ENCODE measurements around the gene AFAP1. TPM values are rescaled to one million over a fixed set of nuclear protein-coding genes. Genes with fewer than 3 reads are reported as not detected.

AFAP1 gene
- total and polyA plus RNA-seq, 5 donors from 2014 or later, result 1.8 to 5.0 (median 2.2) TPM

GRCh38 chr4:7788694-7789425, 150.8 kb downstream of the AFAP1 start:
- Mint-ChIP-seq H3K27ac (no peak overlapping the region), H3K4me1 (peaks cover 0 to 25% (median 15%) of the 10 kb centered on the region in 4 donors), H3K27me3 (no peaks in the 10 kb centered on the region), H3K4me3 (no peak overlapping the region), H3K36me3 (peaks cover 3% of the 10 kb centered on the region), H3K9me3 (no peaks in the 10 kb centered on the region)
- Histone ChIP-seq H3K27ac (ENCODE audit: insufficient read depth, low read length, poor library complexity, severe bottlenecking) (no peak overlapping the region), H3K4me3 (ENCODE audit: low read depth, low read length) (no peak overlapping the region), H3K9me3 (ENCODE audit: control insufficient read depth in 2 of 2, low read length in 2 of 2) (no peaks in the 10 kb centered on the region), H3K27me3 (ENCODE audit: control insufficient read depth, insufficient read depth, low read length) (no peaks in the 10 kb centered on the region), H3K4me1 (ENCODE audit: control insufficient read depth, insufficient read depth, low read length, poor library complexity, severe bottlenecking) (no peaks in the 10 kb centered on the region), H3K36me3 (ENCODE audit: control insufficient read depth, insufficient read depth, low read length) (no peaks in the 10 kb centered on the region)
- ATAC-seq (ENCODE audit: low read depth in 2 of 2), result no peak
- no peak for DNase-seq

DNA sequence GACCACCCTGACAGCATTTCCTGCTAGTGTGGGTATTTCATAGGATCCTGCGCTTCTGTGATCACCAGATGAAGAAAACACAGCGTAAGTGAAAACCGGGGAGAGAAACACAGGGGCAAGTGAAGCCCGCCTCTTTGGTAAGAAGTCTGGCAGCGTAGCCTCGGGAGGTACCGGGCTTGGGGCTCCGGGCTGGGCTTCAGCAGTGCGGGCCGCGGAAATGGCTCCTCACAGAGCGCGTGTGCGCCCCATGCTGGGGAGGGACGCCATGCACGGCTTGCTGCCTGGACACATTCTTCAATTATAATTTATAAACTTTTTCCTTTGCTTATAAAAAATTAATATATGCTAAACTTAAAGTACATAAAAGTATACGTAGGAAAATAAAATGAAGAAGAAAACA, 151.5 kb downstream of the AFAP1 start:
- Mint-ChIP-seq H3K27me3 (no peaks in the 10 kb centered on the region), H3K36me3 (peaks cover 3% of the 10 kb centered on the region), H3K9me3 (no peaks in the 10 kb centered on the region), H3K27ac (no peak overlapping the region), H3K4me3 (no peak overlapping the region), H3K4me1 (peaks cover 0 to 25% (median 17%) of the 10 kb centered on the region in 4 donors)
- no peaks in the 10 kb centered on the region for H3K27me3 ChIP-seq (ENCODE audit: control insufficient read depth, insufficient read depth, low read length)
- no peak for ATAC-seq (ENCODE audit: low read depth in 2 of 2)
- no peaks in the 10 kb centered on the region for H3K4me1 ChIP-seq (ENCODE audit: control insufficient read depth, insufficient read depth, low read length, poor library complexity, severe bottlenecking)
- no peaks in the 10 kb centered on the region for H3K9me3 ChIP-seq (ENCODE audit: control insufficient read depth in 2 of 2, low read length in 2 of 2)
- H3K36me3 ChIP-seq (ENCODE audit: control insufficient read depth, insufficient read depth, low read length), result no peaks in the 10 kb centered on the region
- no peak for DNase-seq
- H3K4me3 ChIP-seq (ENCODE audit: low read depth, low read length), result no peak overlapping the region
- H3K27ac ChIP-seq (ENCODE audit: insufficient read depth, low read length, poor library complexity, severe bottlenecking), result no peak overlapping the region

DNA sequence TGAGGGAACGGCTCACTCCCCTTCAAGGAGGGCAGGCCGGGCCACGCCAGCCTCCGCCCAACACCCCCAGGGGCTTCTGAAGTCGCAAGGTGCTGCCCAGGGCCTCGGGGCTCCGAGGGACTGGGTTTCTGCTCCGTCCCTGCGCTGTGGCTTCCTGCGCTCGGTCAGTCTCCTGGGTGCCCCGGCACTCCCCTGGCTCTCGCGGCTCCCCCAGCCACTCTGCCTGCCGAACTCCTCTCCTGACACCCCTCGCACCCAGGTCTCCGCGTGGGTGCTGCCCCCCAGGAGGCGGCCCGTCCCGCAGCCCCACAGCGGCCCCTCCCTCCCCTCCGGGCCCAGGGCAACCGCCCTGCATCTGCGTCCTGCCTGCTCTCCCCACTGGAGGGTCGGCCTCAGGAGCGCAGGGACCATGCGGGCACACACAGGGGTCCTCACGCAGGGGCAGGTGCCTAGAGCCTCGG, 151.9 kb downstream of the AFAP1 start:
- ATAC-seq (ENCODE audit: low read depth in 2 of 2), result no peak
- no peak overlapping the region for H3K27ac Mint-ChIP-seq
- Histone ChIP-seq H3K27me3 (ENCODE audit: control insufficient read depth, insufficient read depth, low read length) (no peaks in the 10 kb centered on the region), H3K27ac (ENCODE audit: insufficient read depth, low read length, poor library complexity, severe bottlenecking) (no peak overlapping the region), H3K36me3 (ENCODE audit: control insufficient read depth, insufficient read depth, low read length) (no peaks in the 10 kb centered on the region), H3K4me1 (ENCODE audit: control insufficient read depth, insufficient read depth, low read length, poor library complexity, severe bottlenecking) (no peaks in the 10 kb centered on the region), H3K4me3 (ENCODE audit: low read depth, low read length) (no peak overlapping the region), H3K9me3 (ENCODE audit: control insufficient read depth in 2 of 2, low read length in 2 of 2) (no peaks in the 10 kb centered on the region)
- no peak overlapping the region for H3K4me3 Mint-ChIP-seq
- peaks cover 3% of the 10 kb centered on the region for H3K36me3 Mint-ChIP-seq
- H3K4me1 Mint-ChIP-seq, result peaks cover 1 to 29% (median 19%) of the 10 kb centered on the region in 4 donors
- no peaks in the 10 kb centered on the region for H3K27me3 Mint-ChIP-seq
- no peak for DNase-seq
- H3K9me3 Mint-ChIP-seq, result no peaks in the 10 kb centered on the region

DNA sequence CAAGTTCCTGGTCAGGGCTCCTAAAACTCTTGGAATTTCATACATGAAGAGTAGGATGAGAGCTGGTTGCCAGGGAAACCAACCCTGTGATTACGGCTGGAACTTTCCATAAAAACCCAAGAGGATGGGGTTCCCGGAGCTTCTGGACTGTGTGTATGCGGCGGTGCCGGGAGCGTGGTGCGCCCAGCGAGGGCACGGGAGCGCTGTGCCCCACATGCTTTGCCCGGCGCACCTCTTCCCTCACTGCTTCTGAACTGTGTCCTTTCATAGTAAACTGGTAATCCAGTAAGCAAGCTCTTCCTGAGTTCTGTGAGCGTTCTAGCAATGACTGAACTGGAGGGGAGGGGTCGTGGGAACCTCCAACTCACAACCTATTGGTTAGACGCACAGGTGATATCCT, 152.6 kb downstream of the AFAP1 start:
- H3K4me3 Mint-ChIP-seq, result no peak overlapping the region
- no peaks in the 10 kb centered on the region for H3K9me3 Mint-ChIP-seq

GRCh38 chr4:7786517-7786916, 153.1 kb downstream of the AFAP1 start:
- ATAC-seq (ENCODE audit: low read depth in 2 of 2) (no peak), DNase-seq (no peak)
- Mint-ChIP-seq H3K27me3 (no peaks in the 10 kb centered on the region), H3K36me3 (peaks cover 3% of the 10 kb centered on the region), H3K4me1 (peaks cover 6 to 41% (median 24%) of the 10 kb centered on the region in 4 donors), H3K4me3 (no peak overlapping the region), H3K27ac (no peak overlapping the region), H3K9me3 (no peaks in the 10 kb centered on the region)
- Histone ChIP-seq H3K27me3 (ENCODE audit: control insufficient read depth, insufficient read depth, low read length) (no peaks in the 10 kb centered on the region), H3K36me3 (ENCODE audit: control insufficient read depth, insufficient read depth, low read length) (no peaks in the 10 kb centered on the region), H3K4me1 (ENCODE audit: control insufficient read depth, insufficient read depth, low read length, poor library complexity, severe bottlenecking) (peaks cover 12% of the 10 kb centered on the region), H3K9me3 (ENCODE audit: control insufficient read depth in 2 of 2, low read length in 2 of 2) (no peaks in the 10 kb centered on the region), H3K27ac (ENCODE audit: insufficient read depth, low read length, poor library complexity, severe bottlenecking) (no peak overlapping the region), H3K4me3 (ENCODE audit: low read depth, low read length) (no peak overlapping the region)

More for the DNA sequence above, 152.6 kb downstream of the AFAP1 start:
- Mint-ChIP-seq H3K27ac (no peak overlapping the region), H3K27me3 (no peaks in the 10 kb centered on the region), H3K4me1 (peaks cover 4 to 36% (median 20%) of the 10 kb centered on the region in 4 donors), H3K36me3 (peaks cover 3% of the 10 kb centered on the region)
- no peak for DNase-seq
- Histone ChIP-seq H3K36me3 (ENCODE audit: control insufficient read depth, insufficient read depth, low read length) (no peaks in the 10 kb centered on the region), H3K27me3 (ENCODE audit: control insufficient read depth, insufficient read depth, low read length) (no peaks in the 10 kb centered on the region), H3K4me1 (ENCODE audit: control insufficient read depth, insufficient read depth, low read length, poor library complexity, severe bottlenecking) (peaks cover 6% of the 10 kb centered on the region), H3K9me3 (ENCODE audit: control insufficient read depth in 2 of 2, low read length in 2 of 2) (no peaks in the 10 kb centered on the region), H3K27ac (ENCODE audit: insufficient read depth, low read length, poor library complexity, severe bottlenecking) (no peak overlapping the region), H3K4me3 (ENCODE audit: low read depth, low read length) (no peak overlapping the region)
- ATAC-seq (ENCODE audit: low read depth in 2 of 2), result no peak

- ATAC-seq (ENCODE audit: low read depth in 2 of 2) (no peak), DNase-seq (no peak)
- no peaks in the 10 kb centered on the region for H3K27me3 ChIP-seq (ENCODE audit: control insufficient read depth, insufficient read depth, low read length)
- H3K36me3 ChIP-seq (ENCODE audit: control insufficient read depth, insufficient read depth, low read length), result no peaks in the 10 kb centered on the region
- peaks cover 17% of the 10 kb centered on the region for H3K4me1 ChIP-seq (ENCODE audit: control insufficient read depth, insufficient read depth, low read length, poor library complexity, severe bottlenecking)
- Mint-ChIP-seq H3K27ac (no peak overlapping the region), H3K4me3 (no peak overlapping the region), H3K36me3 (peaks cover 3% of the 10 kb centered on the region), H3K4me1 (peaks cover 9 to 46% (median 28%) of the 10 kb centered on the region in 4 donors), H3K9me3 (no peaks in the 10 kb centered on the region), H3K27me3 (no peaks in the 10 kb centered on the region)
- H3K9me3 ChIP-seq (ENCODE audit: control insufficient read depth in 2 of 2, low read length in 2 of 2), result no peaks in the 10 kb centered on the region
- no peak overlapping the region for H3K4me3 ChIP-seq (ENCODE audit: low read depth, low read length)
- H3K27ac ChIP-seq (ENCODE audit: insufficient read depth, low read length, poor library complexity, severe bottlenecking), result no peak overlapping the region
Measured at GRCh38 chr4:7786040-7786439, 153.6 kb downstream of the AFAP1 start.

DNA sequence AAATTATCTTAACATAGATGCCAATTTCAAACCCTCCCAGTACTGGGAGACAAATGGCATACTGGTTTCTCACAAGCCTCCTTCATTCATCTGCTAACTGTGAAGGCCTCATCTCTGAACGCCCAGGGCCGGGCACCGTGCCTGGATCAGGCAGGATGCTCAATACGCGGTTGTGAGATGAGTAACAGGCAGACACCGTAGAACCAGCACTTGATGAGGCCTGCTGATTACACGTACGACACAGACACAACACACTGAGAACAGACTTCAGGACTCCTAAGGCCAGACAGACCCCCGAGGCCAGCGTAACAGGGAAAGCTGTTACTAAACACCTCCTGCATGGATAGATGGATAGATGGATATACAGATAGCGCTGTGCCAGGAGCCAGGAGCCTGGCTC, 154.6 kb downstream of the AFAP1 start:
- peak; percentile 48 to 54 for ATAC-seq (ENCODE audit: low read depth in 2 of 2)

More for the DNA sequence above, 154.6 kb downstream of the AFAP1 start:
- H3K4me1 ChIP-seq (ENCODE audit: control insufficient read depth, insufficient read depth, low read length, poor library complexity, severe bottlenecking), result peaks cover 17% of the 10 kb centered on the region
- peak in 1 of 3 donors; percentile 44 for DNase-seq
- H3K27me3 ChIP-seq (ENCODE audit: control insufficient read depth, insufficient read depth, low read length), result no peaks in the 10 kb centered on the region
- H3K27ac Mint-ChIP-seq, result peak overlapping the region in 2 of 3 donors; percentile 74 to 80
- no peaks in the 10 kb centered on the region for H3K36me3 ChIP-seq (ENCODE audit: control insufficient read depth, insufficient read depth, low read length)
- H3K4me3 ChIP-seq (ENCODE audit: low read depth, low read length), result no peak overlapping the region
- no peaks in the 10 kb centered on the region for H3K27me3 Mint-ChIP-seq
- no peaks in the 10 kb centered on the region for H3K9me3 Mint-ChIP-seq
- H3K36me3 Mint-ChIP-seq, result peaks cover 3% of the 10 kb centered on the region
- no peak overlapping the region for H3K27ac ChIP-seq (ENCODE audit: insufficient read depth, low read length, poor library complexity, severe bottlenecking)
- no peak overlapping the region for H3K4me3 Mint-ChIP-seq
- no peaks in the 10 kb centered on the region for H3K9me3 ChIP-seq (ENCODE audit: control insufficient read depth in 2 of 2, low read length in 2 of 2)
- H3K4me1 Mint-ChIP-seq, result peaks cover 9 to 52% (median 33%) of the 10 kb centered on the region in 4 donors
